NCI-H2029 treated with DMSO at 0.1 percent for 48 hours (cell line): ENCODE results near the gene ELP4.

Experiments used
- DNase-seq: peaks from one replicate; lab custom pipeline; 2025; lab: John Stamatoyannopoulos, UW

ELP4 gene

GRCh38 chr11:31800398-31801265 is 291.1 kb downstream of the ELP4 start:
- DNase-seq: no peak

- DNase-seq: no peak
These were observed 291.7 kb downstream of the ELP4 start for GRCh38 chr11:31801298-31801702.

DNA sequence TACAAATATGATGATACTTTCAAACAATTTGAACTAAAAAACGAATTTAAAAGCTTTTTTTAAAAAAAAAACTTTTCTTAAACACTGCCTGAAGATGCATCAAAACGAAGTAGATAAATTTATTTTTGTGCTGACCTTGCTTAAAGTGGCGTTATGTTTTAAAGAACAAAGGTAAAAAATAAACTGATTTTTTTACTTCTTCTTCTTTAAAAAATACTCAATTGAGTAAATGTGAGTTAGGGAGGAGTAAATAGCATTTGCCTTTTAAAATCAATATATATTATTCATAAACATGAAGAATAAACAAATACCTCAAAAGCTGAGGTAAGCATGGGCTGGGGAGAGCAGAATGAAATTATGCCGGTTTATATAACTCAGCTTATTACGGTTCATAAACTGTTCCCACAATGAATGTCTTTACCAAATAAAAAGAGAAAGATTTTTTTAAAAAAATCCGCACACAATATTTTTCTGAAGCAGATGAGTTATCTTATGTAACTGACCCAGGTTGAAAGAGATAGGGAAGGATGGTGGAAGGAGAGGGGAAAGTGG is 292.5 kb downstream of the ELP4 start:
- no peak for DNase-seq

DNA sequence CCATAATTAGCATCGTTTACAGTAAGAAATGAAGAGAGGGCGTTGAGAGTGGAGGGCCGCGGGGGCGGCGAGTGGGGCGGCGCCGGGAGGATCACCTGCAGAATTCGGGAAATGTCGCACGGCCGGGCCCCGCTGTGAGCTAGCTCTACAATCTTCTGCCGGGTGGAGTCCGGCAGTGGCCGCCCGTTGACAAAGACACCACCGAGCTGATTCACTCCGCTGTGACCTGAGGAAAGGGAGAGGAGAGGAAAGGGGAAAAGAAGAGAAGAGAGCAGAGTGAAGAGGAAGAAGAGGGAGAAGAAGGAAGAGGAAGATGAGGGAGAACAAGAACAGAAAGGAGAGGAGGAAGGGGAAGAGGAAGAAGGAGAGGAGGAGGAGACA is 293.0 kb downstream of the ELP4 start:
- no peak for DNase-seq

DNA sequence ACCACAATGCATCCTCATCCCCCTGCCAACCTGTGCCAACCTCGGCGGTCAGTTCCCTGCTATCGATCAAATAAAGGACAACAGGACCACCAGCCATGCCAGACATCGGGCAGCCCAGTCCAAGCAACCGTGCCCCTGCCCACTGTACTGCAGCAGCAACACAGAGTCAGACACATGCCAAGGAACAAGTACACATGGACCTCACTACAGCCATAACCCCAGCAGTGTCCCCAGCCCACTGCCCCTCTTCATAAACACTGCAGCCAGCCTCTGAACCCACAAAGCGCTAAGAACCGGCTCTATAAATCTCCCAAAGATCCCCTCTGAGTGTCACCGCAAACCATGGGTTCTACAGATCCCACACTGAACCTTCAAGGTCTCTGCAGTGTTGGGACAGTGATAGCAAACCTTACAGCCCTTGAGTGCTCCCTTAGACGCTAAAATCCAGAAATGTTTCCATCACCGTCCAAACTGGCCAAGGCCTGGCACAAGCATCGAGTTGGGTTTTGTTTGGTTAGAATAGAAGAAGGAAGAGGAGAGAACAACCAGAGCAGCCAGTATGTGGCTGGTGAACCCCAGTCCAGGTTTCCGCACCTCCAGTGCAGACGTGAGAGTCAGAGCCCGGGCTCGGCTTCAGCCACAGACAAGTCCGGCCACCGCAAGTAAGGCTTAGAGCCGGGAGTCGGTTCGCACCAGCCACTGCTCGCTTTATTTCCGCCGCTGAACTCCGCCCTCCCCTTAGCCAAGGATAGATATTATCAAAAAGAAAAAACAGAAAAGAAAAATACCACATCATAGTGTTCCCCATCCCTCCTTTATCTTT is 293.6 kb downstream of the ELP4 start:
- no peak for DNase-seq

DNA sequence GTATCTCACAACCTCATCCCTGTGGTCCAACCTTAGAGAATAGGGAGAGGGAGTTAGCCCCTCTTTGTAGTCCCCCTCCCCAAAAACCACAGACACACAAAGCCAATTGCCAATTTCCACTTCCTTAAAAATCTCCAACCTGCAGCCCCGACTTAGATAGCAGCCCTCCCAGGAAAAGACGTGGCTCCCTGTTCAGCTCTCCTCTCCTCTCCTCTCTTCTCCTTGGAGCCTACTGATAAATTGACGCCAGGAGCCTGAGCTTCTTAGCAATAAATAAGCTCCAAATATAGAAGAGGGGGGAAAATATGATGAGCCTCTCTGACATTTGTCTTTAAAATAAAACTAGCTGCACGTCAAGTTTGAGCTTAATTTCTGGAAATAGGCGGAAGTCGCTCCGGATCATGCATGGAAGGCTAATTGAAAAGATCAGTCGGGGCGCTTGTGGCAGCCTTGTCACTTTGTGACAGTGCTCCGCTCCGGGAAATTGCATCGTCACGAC is 294.3 kb downstream of the ELP4 start:
- no peak for DNase-seq

- DNase-seq: no peak
These were observed 294.9 kb downstream of the ELP4 start for GRCh38 chr11:31804312-31805036.

GRCh38 chr11:31805037-31805628 is 295.6 kb downstream of the ELP4 start:
- DNase-seq: no peak

DNA sequence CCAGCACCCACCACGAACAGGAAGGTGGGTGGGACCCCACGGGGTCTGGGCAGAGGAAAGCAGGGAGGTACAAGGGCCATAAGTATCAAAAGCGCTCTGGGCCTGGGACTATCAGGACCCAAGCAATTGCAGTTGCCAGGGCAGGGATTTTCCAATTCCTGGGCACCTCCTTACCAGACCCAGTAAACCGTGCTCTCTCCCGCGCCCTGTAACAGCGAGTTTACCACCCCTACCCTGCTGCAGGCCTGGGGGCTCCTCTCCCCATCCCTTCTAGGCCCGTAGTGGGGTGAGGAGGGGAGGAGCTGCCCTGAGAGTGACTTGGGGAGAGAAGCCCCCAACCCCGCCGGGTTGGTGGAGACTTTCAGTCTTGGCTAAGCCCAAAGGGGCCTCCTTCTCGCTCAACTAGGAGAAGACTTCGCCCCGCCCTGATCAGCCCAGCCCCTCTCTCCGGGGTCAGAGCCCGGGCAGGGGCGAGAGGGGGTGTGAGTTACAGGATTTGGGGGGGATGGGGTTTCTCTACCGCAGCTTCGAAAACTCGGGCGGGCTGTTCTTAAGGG is 296.1 kb downstream of the ELP4 start:
- DNase-seq: no peak

DNA sequence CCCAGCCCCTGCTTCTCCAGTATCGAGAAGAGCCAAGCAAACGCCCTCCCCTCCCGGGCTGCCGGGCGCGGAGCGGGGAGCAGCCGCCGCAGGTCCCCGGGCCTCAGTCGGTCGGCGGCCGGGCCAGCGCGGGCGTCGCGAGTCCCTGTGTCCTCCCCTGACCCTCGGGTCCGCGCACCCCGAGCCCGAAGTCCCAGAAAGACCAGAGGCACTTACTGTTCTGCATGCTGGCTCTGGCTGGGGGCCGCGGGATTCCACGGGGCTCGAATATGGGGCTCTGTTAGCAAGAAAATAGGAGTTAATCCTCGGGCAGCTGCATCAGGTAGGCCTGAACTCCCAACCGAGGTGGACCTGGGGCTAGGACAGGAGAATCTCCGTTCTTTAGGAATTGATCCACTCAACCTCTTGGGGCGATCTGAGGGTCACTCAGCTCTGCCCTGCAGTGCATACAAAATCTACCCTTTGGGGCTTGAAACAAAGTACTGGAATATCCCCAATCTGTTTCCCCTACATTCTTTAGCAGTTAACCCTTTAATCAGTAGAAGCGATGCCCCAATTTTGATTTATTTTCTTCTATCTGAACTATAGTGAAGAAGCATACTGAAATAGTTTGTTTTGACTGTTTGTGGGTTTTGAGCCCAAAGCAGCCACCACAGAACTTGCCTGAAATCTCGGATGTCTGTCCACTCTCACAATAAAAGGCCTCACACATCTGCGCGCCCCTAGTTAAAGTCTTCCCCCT is 296.8 kb downstream of the ELP4 start:
- DNase-seq: no peak

- no peak for DNase-seq
These were observed 297.6 kb downstream of the ELP4 start for GRCh38 chr11:31806928-31807798.

- no peak for DNase-seq
These were observed 298.5 kb downstream of the ELP4 start for GRCh38 chr11:31807799-31808667.

DNA sequence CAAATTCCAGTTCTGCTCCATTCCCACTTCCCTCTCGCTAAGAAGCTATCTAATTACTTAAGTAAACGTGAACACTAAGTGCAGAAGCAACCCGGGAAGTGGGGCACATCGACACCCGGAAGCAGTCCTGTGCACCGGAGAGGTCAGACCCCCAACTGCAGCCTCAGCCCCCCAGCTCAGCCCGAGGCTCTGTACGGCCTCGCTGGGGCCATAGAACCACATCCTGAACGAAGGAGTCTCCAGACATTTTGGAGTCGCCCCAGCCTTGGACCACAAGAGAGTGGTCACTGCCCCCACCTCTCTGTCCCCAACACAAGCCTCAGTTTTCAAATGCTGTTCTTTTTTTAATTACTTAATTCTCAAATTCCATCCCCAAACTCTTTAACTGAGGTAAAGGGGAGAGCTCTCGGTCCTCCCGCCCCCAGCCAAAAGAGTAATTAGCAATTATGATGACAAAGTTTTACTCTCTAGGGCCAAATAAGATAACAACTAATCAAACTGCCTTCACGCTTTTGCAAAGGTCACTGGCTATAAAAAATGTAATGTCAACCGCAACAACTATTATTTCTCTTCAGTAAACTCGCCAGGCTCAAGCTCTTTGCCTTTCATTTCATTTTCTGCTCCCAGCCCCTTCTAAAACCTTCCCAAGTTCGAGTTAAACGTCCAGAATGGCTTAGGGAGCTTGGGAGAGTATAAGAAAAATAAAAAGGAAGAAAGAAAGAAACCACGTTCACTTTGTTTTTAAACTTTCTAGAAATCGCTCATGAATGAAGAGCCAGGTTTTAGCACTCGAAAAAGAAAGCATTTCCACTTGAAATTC is 299.4 kb downstream of the ELP4 start:
- no peak for DNase-seq

- no peak for DNase-seq
These were observed 299.9 kb downstream of the ELP4 start for GRCh38 chr11:31809541-31809856.

GRCh38 chr11:31809857-31810778 is 300.6 kb downstream of the ELP4 start:
- no peak for DNase-seq

DNA sequence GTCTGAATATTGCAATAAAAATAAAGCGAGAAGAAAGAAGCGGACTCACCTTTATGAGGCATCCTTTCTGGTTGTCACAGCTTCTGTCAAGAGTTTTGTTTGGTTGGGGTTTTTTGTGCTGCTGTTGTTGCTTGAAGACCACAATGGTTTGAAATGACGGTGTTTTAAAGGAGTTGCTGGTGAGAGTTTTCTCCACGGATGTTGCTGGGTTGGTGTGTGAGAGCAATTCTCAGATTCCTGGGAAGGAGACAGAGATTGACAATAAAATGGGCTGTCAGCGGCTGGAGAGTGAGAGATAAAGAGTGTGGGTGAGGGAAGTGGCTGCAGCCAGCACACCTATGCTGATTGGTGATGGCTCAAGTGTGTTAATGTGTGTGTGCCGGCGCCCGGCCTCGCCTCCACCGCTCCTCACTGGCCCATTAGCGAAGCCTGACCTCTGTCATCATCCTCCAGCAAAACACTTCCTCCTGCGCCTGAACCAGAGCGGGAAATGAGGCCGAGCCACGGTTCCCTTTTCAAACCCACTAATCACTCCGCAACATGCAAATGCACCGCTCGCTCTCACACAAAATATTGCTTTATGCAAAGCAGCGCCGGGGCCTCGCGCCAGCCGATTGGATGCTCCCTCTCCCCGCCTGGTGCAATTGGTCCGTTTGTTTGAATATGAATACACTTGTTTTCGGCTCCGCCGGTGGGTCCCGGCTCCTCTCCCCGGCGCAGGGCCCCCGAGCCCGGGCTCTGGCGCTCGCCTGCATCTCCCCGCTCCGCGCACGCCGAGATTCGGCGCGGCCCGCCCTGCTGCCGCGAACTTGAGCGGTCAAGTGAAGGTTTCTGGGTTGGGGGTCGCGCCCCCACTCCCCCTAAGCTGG is 301.4 kb downstream of the ELP4 start, which contains the start of gene PAX6:
TSS of gene PAX6 (minus strand) at position 544 of the 869 bp plus-strand sequence. CDS start 4,911 bp downstream, outside the sequence.
- DNase-seq: peak; percentile 57
